GM12864 (cell line): ENCODE measurements around the gene GLS2.
"Not testable (repeated sequence)": the region's sequence is repeated elsewhere in the genome, so short reads cannot be mapped to it uniquely, and the experiment has no call there.

Experiments
- DNase-seq: peaks from one replicate; pipeline ENCODE4 v3.0.0-alpha.2; 2011; ENCODE audit warnings: low read depth
- H3K4me3 ChIP-seq: 2 replicates; pipeline ENCODE4 v1.5.1; 2011; ENCODE audit warnings: mild to moderate bottlenecking, low read depth, low read length, control low read depth
- CTCF ChIP-seq: IDR thresholded peaks from 2 replicates; pipeline ENCODE4 v1.5.1; 2011; ENCODE audit warnings: low read depth, mild to moderate bottlenecking, moderate library complexity, low read length, control low read depth, inconsistent platforms; ENCODE audit errors: missing control alignments

The GLS2 gene

DNA sequence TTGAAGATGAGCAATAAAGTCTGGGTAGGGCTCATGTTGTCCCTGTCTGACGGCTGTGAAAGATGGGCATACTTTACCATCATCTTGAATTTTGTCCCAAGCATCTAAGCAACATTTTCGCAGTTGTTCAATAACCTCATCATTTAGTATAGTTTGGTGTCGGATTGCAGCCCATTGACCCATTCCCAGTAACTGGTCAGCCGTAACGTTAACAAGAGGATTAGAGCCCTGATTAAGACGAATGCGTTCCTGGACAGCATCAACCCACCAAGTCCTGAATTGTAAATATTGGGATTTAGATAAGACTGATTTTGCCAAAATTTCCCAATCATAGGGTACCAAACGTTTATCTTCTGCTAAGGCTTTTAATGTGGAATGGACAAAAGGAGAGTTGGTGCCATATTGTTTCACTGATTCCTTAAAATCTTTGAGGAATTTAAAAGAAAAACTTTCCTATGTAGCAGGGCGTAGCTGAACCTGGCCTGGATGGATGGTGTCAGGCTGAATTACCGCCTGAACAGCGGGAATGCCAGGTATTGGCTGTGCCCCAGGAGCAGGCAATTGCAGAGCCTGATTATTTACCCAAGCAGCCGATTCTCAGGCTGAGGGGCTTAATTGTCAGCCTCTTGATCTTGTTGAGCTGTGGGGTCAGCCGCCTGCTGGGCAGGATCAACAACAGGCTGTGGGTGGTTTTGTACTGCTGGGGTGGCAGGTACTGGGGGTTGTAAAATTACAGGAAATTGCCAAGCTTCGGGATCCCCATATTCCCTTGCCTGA, 10.4 kb upstream of the GLS2 start:
- not testable (repeated sequence) for H3K4me3 ChIP-seq, DNase-seq

DNA sequence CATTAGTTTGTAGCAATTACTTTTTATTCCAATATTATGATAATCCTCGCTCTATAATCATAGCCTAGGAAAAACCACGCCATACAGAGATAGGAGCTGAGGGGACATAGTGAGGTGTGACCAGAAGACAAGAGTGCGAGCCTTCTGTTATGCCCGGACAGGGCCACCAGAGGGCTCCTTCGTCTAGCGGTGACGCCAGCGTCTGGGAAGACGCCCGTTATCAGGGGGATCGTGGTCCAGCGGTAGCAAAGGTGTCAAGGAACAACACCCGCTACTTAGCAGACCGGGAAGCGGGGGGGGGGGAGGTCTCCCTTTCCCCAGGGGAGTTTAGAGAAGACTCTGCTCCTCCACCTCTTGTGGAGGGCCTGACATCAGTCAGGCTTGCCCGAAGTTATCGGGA, 8.7 kb upstream of the GLS2 start:
- not testable (repeated sequence) for H3K4me3 ChIP-seq, DNase-seq
- peak; percentile 43 for TF ChIP-seq CTCF

DNA sequence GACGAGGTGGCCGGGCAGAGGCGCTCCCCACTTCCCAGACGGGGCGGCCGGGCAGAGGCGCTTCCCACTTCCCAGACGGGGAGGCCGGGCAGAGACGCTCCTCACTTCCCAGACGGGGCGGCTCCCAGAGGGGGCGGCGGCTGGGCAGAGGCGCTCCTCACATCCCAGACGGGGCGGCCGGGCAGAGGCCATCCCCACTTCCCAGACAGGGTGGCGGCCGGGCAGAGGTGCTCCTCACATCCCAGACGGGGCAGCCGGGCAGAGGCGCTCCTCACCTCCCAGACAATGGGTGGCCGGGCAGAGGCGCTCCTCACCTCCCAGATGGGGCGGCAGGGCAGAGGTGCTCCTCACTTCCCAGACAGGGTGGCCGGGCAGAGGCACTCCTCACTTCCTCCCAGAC, 6.5 kb upstream of the GLS2 start:
- not testable (repeated sequence) for H3K4me3 ChIP-seq, DNase-seq

- H3K4me3 ChIP-seq, DNase-seq: not testable (repeated sequence)
Observed at GRCh38 chr12:56494106-56494415, 6.1 kb upstream of the GLS2 start.

GRCh38 chr12:56493409-56494105, 5.6 kb upstream of the GLS2 start:
- DNase-seq, H3K4me3 ChIP-seq: not testable (repeated sequence)

DNA sequence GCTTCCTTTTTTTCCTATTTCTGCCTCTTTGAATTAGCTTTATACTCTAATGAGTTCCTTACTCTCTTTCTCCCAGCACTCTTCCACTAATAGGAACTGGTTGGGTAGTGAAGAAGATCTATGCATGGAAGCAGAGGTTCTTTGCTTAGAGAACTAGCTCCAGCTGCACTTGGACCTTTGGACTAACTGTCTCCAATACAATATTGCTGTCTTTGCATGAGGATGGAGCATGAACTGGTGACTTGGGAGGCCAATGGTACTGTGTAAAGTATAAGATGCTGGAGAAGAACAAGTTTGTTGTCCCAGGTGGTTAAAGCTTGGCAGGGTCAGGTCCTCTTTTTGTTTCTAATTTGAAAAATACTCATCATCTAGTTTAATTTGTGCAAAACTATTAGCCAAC, 2.4 kb upstream of the GLS2 start:
- no peak for DNase-seq
- no peak for TF ChIP-seq CTCF
- no peak overlapping the region for H3K4me3 ChIP-seq

DNA sequence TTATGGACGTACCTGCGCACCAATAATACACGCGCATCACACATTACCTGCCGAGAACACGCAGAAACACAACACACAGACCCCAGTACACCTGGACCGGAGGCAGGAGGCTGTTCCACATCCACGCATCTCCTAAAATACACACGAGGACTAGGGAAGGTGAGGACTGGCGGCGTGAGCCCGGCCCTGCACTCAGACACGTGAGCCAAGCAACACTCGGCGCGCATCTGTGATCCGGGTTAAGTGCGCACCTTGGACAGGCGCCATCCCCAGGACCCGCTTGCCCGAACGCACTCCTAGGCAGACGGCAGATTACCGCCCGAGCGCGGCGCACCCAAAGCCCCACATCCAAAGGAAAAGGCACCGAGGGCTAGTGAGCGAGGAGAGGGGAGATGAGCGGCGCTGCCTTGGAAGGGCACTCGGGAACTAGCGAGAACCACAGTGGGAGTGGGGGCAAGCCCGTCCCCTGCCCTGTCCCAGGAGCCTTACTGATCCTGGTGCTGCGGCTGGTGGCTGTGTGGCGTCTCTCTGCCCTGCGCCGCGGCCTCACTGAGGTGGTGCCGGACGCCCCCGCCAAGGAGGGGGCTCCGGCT, 417 bp downstream of the GLS2 start:
- H3K4me3 ChIP-seq: peak overlapping the region; percentile 53
- no peak for TF ChIP-seq CTCF
- no peak for DNase-seq

- H3K4me3 ChIP-seq: no peak overlapping the region
- no peak for DNase-seq
- TF ChIP-seq CTCF: no peak
Observed at GRCh38 chr12:56486694-56487093, 1.3 kb downstream of the GLS2 start.

GRCh38 chr12:56484566-56484965, 3.4 kb downstream of the GLS2 start:
- H3K4me3 ChIP-seq: no peak overlapping the region
- TF ChIP-seq CTCF: no peak

More at GRCh38 chr12:56484566-56484965, 3.4 kb downstream of the GLS2 start:
- no peak for DNase-seq
